Prostate gland (tissue), 2 donors: ENCODE measurements around the gene TIAM2. TPM values are rescaled to one million over a fixed set of nuclear protein-coding genes. Genes with fewer than 3 reads are reported as not detected.

Experiments used
- DNase-seq: peaks from one replicate; pipeline ENCODE4 v3.0.0-alpha.2; 2019; ENCODE audit warnings: low spot score
- H3K27ac ChIP-seq, 2 donors: fragments of 200-600 bp; sonication (generic); 2 replicates each; pipeline ENCODE4 v1.5.1; 2017 to 2019
- H3K27me3 ChIP-seq: fragments of 200-600 bp; sonication (generic); replicated peaks from 2 replicates; pipeline ENCODE4 v1.5.1; 2019; ENCODE audit not compliant: insufficient read depth
- H3K36me3 ChIP-seq, 2 donors: fragments of 200-600 bp; sonication (generic); 1 replicate in 1 of 2; 2 replicates in 1 of 2; pipeline versions ENCODE4 v1.5.1 to v1.8.1; 2017 to 2019
- H3K4me1 ChIP-seq: fragments of 200-600 bp; sonication (generic); replicated peaks from 2 replicates; pipeline ENCODE4 v1.5.1; 2019
- H3K4me3 ChIP-seq, 2 donors: fragments of 200-600 bp; sonication (generic); 2 replicates each; pipeline ENCODE4 v1.5.1; 2017 to 2019
- H3K9me3 ChIP-seq: fragments of 200-600 bp; sonication (generic); 2 replicates; pipeline ENCODE4 v1.5.1; 2017
- POLR2A ChIP-seq: fragments of 450-650 bp; IDR thresholded peaks from one replicate; pipeline ENCODE4 v1.6.1; 2016; ENCODE audit warnings: antibody characterized with exemption, mild to moderate bottlenecking
- POLR2AphosphoS5 ChIP-seq: sonication (generic); formaldehyde crosslinking; IDR thresholded peaks from one replicate; pipeline ENCODE4 v1.6.1; 2017; ENCODE audit warnings: antibody characterized with exemption
- WGBS: methylation state at CpG from one replicate; pipeline ENCODE4 v1.1.5; 2018; 5-methylcytosine and 5-hydroxymethylcytosine counted together
- intact Hi-C: fragments of 100-400 bp; cut with DNase I; formaldehyde crosslinking; loops from one replicate; pipeline ENCODE4 v1.14.2; 2022
- total RNA-seq, 2 donors: library from RNA; depleted of rRNA; stranded (reverse); fragments of >200 nt; gene quantifications; one replicate each; pipeline ENCODE4 v1.1.0, GENCODE V29; 2016
- TF ChIP-seq, protein P1 (sequence below), 4 experiments: fragments of 200-600 bp in 2 of 4; fragments of 450-650 bp in 2 of 4; sonication (generic) in 2 of 4; IDR thresholded peaks; 1 replicate in 3 of 4; 2 replicates in 1 of 4; pipeline ENCODE4 v1.5.1; 2016 to 2019; ENCODE audit warnings: antibody characterized with exemption in 4 of 4, mild to moderate bottlenecking in 2 of 4, moderate library complexity in 2 of 4

Gene TIAM2
- total RNA-seq, 2 donors from 2014 or later, result 13.1 to 21.6 TPM

DNA sequence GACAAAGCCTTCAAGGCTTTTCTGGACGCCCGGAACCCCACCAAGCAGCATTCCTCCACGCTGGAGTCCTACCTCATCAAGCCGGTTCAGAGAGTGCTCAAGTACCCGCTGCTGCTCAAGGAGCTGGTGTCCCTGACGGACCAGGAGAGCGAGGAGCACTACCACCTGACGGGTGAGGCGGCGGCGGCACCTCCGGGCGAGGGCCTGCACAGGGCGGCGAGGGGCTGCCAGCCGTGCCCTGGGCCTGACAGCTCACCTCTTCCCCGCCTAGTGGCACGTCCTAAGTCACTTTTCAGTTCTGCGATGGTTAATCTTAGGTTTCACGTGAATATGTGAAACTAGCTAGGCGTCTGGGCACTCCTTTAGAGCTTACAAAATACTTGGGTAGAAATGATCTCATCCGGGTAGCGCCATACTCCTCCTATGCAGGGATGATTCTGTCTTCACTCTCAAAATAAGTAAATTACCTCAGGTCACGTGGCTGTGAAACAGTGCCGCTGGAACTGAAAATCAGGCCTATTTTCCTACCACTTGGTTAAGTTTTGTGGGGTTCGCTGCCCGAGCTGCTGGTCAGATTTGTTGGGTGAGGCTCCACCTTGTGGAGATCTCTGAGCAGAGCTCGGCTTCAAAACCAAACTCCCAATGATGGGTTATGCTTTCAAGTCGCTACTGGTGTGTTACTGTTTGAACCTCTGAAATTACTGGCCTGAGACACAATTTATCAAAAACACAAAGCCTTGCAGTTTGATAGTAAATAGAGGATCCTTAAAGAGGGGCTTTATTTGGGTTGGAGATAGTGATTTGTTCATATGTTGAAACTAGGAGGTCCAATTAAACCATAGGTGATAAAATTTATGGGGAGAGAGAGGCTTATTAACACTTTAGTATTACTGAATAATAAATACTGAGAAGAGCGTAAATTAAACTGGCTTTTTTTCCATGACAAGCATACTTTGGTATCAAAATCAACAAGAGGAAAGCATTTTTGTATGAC lies 253.2 kb downstream of the TIAM2 start:
- Histone ChIP-seq H3K27me3 (no peaks in the 10 kb centered on the region), H3K4me3 (no peak overlapping the region), H3K4me1 (no peaks in the 10 kb centered on the region), H3K36me3 (no peaks in the 10 kb centered on the region), H3K27ac (peak overlapping the region; percentile 6 to 8), H3K9me3 (no peaks in the 10 kb centered on the region)
- TF ChIP-seq POLR2AphosphoS5, result peak; percentile 23
- TF ChIP-seq, protein P1, sequence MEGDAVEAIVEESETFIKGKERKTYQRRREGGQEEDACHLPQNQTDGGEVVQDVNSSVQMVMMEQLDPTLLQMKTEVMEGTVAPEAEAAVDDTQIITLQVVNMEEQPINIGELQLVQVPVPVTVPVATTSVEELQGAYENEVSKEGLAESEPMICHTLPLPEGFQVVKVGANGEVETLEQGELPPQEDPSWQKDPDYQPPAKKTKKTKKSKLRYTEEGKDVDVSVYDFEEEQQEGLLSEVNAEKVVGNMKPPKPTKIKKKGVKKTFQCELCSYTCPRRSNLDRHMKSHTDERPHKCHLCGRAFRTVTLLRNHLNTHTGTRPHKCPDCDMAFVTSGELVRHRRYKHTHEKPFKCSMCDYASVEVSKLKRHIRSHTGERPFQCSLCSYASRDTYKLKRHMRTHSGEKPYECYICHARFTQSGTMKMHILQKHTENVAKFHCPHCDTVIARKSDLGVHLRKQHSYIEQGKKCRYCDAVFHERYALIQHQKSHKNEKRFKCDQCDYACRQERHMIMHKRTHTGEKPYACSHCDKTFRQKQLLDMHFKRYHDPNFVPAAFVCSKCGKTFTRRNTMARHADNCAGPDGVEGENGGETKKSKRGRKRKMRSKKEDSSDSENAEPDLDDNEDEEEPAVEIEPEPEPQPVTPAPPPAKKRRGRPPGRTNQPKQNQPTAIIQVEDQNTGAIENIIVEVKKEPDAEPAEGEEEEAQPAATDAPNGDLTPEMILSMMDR (IDR thresholded peaks at IDR 0.05), result peak; percentile 48 to 80 (median 76)
- TF ChIP-seq POLR2A, result no peak
- intact Hi-C loops, result loop anchor here (1.0 to 10.0 kb wide), 3 partner anchors 71 to 384 kb away; no protein-coding TSS in a partner anchor
- peak; percentile 59 for DNase-seq
- 66% methylated on average over 30 of the region's 30 CpGs for WGBS

DNA sequence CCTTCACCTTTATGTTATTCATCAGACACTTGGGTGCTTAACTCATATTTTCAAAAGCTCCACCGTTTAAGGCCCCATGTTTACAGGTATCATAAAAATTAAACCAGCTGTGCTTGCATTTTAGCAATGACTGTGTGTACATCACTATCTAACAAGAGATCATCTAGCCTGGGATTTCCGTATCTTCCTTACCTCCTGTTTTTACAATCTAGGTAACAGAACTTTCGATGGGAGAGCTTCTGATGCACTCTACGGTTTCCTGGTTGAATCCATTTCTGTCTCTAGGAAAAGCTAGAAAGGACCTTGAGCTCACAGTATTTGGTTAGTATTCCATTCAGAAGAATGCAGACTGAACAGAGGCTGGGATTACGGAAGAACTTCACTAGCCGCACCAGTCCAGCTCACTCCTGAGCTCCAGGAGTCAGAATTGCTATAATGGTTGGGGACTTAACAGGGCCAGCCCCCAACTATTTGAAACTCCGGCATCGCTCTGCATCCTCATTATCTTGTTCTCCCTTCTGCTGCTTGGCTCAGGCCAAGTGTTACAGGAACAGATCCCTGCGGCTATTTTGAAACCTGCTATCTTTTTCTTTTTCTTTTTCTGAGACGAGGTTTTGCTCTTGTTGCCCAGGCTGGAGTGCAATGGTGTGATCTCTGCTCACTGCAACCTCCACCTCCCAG lies 255.7 kb downstream of the TIAM2 start:
- intact Hi-C loops, result no loop called here
- H3K27ac ChIP-seq, result no peak overlapping the region
- WGBS, result 78% methylated on average over 10 of the region's 10 CpGs

DNA sequence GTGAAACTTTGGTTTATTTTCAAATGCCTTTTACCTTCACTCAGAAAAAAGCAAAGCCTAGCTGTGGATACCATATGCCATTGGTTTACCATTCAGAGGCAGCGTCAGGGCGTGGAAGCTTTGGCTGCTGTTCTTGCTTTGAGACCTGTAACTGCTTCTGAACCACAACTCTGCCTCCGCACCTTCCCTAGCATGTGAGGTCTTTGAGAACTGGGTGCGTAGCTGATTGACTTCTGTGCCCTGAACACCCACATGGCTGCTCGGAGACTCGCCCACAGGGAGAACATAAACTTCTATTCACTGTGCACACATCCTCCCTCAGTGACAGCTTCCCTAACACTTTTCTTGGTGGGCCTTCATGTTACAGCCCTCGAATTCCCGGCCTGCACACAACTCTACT lies 257.5 kb downstream of the TIAM2 start:
- Histone ChIP-seq H3K27me3 (no peaks in the 10 kb centered on the region), H3K36me3 (no peaks in the 10 kb centered on the region), H3K4me1 (no peaks in the 10 kb centered on the region), H3K4me3 (no peak overlapping the region), H3K27ac (no peak overlapping the region), H3K9me3 (no peaks in the 10 kb centered on the region)
- 95% methylated on average over 8 of the region's 8 CpGs for WGBS
- intact Hi-C loops, result no loop called here
- DNase-seq, result no peak
- TF ChIP-seq, protein P1 (IDR thresholded peaks at IDR 0.05), result no peak
- no peak for TF ChIP-seq POLR2AphosphoS5

More for the DNA sequence above, 255.7 kb downstream of the TIAM2 start:
- H3K4me1 ChIP-seq, result no peaks in the 10 kb centered on the region
- H3K4me3 ChIP-seq, result no peak overlapping the region
- no peaks in the 10 kb centered on the region for H3K9me3 ChIP-seq
- no peaks in the 10 kb centered on the region for H3K36me3 ChIP-seq
- no peak for DNase-seq
- no peaks in the 10 kb centered on the region for H3K27me3 ChIP-seq
- TF ChIP-seq POLR2AphosphoS5, result no peak
- TF ChIP-seq, protein P1 (IDR thresholded peaks at IDR 0.05), result no peak
- TF ChIP-seq POLR2A, result no peak

DNA sequence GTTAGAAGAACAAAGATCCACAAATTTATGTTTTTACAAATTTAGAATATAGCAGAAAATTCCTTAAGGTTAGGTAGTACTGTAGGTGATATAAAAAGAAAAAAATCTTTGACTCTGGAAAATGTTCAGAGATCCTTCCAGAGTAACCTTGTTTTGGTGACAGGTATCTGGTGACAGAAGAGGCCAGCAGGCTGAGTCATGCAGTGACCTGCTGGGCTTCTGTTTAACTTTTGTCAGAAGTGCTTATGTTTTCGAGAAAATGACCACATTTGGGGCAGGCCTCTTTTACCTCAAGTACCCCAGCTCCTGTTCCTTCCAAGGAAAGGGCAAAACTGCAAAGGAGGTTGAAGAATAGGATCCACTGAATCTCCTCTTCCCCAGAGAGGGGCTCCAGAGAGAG lies 258.2 kb downstream of the TIAM2 start:
- no peak overlapping the region for H3K27ac ChIP-seq
- H3K36me3 ChIP-seq, result no peaks in the 10 kb centered on the region
- H3K9me3 ChIP-seq, result no peaks in the 10 kb centered on the region
- no peaks in the 10 kb centered on the region for H3K4me1 ChIP-seq
- DNase-seq, result no peak
- no peak overlapping the region for H3K4me3 ChIP-seq
- no peaks in the 10 kb centered on the region for H3K27me3 ChIP-seq
- TF ChIP-seq POLR2A (no peak), POLR2AphosphoS5 (no peak)
- TF ChIP-seq, protein P1 (IDR thresholded peaks at IDR 0.05), result no peak
- WGBS, result 29% methylated on average over 1 of the region's 1 CpG
- intact Hi-C loops, result no loop called here
